ENCODE data around the gene JARID2.

The JARID2 gene

GRCh38 chr6:15436451-15436850, 190.6 kb downstream of the JARID2 start:
- FAIRE-seq (no peak), DNase-seq (ENCODE audit: low spot score) (no peak)

- DNase-seq (ENCODE audit: low spot score) (no peak), FAIRE-seq (no peak)
Measured at GRCh38 chr6:15437090-15437635, 191.3 kb downstream of the JARID2 start.

GRCh38 chr6:15439410-15440025, 193.6 kb downstream of the JARID2 start:
- FAIRE-seq = no peak
- no peak for DNase-seq (ENCODE audit: low spot score)

GRCh38 chr6:15440040-15440439, 194.2 kb downstream of the JARID2 start:
- FAIRE-seq (no peak), DNase-seq (ENCODE audit: low spot score) (no peak)

- DNase-seq (ENCODE audit: low spot score) (peak; percentile 50), FAIRE-seq (no peak)
Measured at GRCh38 chr6:15441215-15441868, 195.5 kb downstream of the JARID2 start.

- no peak for FAIRE-seq
Measured at GRCh38 chr6:15441981-15442380, 196.1 kb downstream of the JARID2 start.

GRCh38 chr6:15442467-15442866, 196.6 kb downstream of the JARID2 start:
- DNase-seq (ENCODE audit: low spot score) (no peak), FAIRE-seq (no peak)

More at GRCh38 chr6:15441981-15442380, 196.1 kb downstream of the JARID2 start:
- no peak for DNase-seq (ENCODE audit: low spot score)

GRCh38 chr6:15443119-15443830, 197.4 kb downstream of the JARID2 start:
- DNase-seq (ENCODE audit: low spot score) (peak; percentile 42), FAIRE-seq (no peak)

- DNase-seq (ENCODE audit: low spot score) (no peak), FAIRE-seq (no peak)
Measured at GRCh38 chr6:15444081-15444731, 198.3 kb downstream of the JARID2 start.

GRCh38 chr6:15444881-15445280, 199.0 kb downstream of the JARID2 start:
- no peak for DNase-seq (ENCODE audit: low spot score)
- FAIRE-seq = no peak

- no peak for DNase-seq (ENCODE audit: low spot score)
- no peak for FAIRE-seq
Measured at GRCh38 chr6:15447546-15448267, 201.8 kb downstream of the JARID2 start.

GRCh38 chr6:15449011-15449410, 203.1 kb downstream of the JARID2 start:
- FAIRE-seq = no peak
- no peak for DNase-seq (ENCODE audit: low spot score)

GRCh38 chr6:15451738-15452137, 205.9 kb downstream of the JARID2 start:
- no peak for DNase-seq (ENCODE audit: low spot score)
- FAIRE-seq = no peak

GRCh38 chr6:15452182-15452941, 206.5 kb downstream of the JARID2 start:
- no peak for DNase-seq (ENCODE audit: low spot score)
- FAIRE-seq = no peak

- FAIRE-seq = no peak
Measured at GRCh38 chr6:15453186-15453585, 207.3 kb downstream of the JARID2 start.

GRCh38 chr6:15453622-15454021, 207.8 kb downstream of the JARID2 start:
- no peak for DNase-seq (ENCODE audit: low spot score)
- no peak for FAIRE-seq

More at GRCh38 chr6:15453186-15453585, 207.3 kb downstream of the JARID2 start:
- DNase-seq (ENCODE audit: low spot score) = no peak

- FAIRE-seq (no peak), DNase-seq (ENCODE audit: low spot score) (no peak)
Measured at GRCh38 chr6:15456422-15456821, 210.6 kb downstream of the JARID2 start.

GRCh38 chr6:15457121-15457650, 211.3 kb downstream of the JARID2 start:
- DNase-seq (ENCODE audit: low spot score) = no peak

GRCh38 chr6:15458021-15458459, 212.2 kb downstream of the JARID2 start:
- DNase-seq (ENCODE audit: low spot score) (no peak), FAIRE-seq (no peak)

More at GRCh38 chr6:15457121-15457650, 211.3 kb downstream of the JARID2 start:
- no peak for FAIRE-seq

Data from urothelium cell line (cell line).